Lower lobe of right lung (tissue), 2 donors: ENCODE results near the gene CADM2. TPM values are rescaled to one million over a fixed set of nuclear protein-coding genes. Genes with fewer than 3 reads are reported as not detected.

ENCODE experiments used
- ATAC-seq, 2 donors: fragments of 200-7000 bp; cut with Tn5 transposase; one replicate each; pipeline ENCODE4 v1.9.1; 2020 to 2022; ENCODE audit warnings: mild to moderate bottlenecking in 2 of 2, moderate library complexity in 2 of 2
- DNase-seq: peaks from one replicate; pipeline ENCODE4 v3.0.0-alpha.2; 2020
- H3K27ac ChIP-seq: fragments of 200-600 bp; one replicate; pipeline ENCODE4 v1.8.0; 2022
- H3K27me3 ChIP-seq: fragments of 200-600 bp; one replicate; pipeline ENCODE4 v1.8.0; 2022; ENCODE audit warnings: low read depth
- H3K36me3 ChIP-seq: fragments of 200-600 bp; one replicate; pipeline ENCODE4 v1.8.0; 2022; ENCODE audit warnings: mild to moderate bottlenecking
- H3K4me1 ChIP-seq: fragments of 200-600 bp; one replicate; pipeline ENCODE4 v1.8.0; 2022
- H3K4me3 ChIP-seq: fragments of 200-600 bp; one replicate; pipeline ENCODE4 v1.8.0; 2022; ENCODE audit warnings: mild to moderate bottlenecking
- H3K9me3 ChIP-seq: fragments of 200-600 bp; one replicate; pipeline ENCODE4 v1.8.0; 2022
- intact Hi-C: fragments of 100-400 bp; cut with DNase I; formaldehyde crosslinking; loops from one replicate; pipeline ENCODE4 v1.11.0; 2022
- total RNA-seq: library from RNA; stranded (reverse); fragmentation: NEBNext Ultra II Directional; extraction: Animal tissue kit (Norgen Biotek cat#: 25700); gene quantifications from one replicate; pipeline ENCODE4 v1.2.1, GENCODE V29; 2021
- TF ChIP-seq, protein P1 (sequence below): fragments of 200-600 bp; IDR thresholded peaks from one replicate; pipeline ENCODE4 v1.8.0; 2022; ENCODE audit warnings: antibody characterized with exemption, mild to moderate bottlenecking
- donor health status: DM: no; HTN: yes; CAD: no; lungs with severe emphysema.

The CADM2 gene
- total RNA-seq, 1 donor from 2014 or later: 0.83 TPM

DNA sequence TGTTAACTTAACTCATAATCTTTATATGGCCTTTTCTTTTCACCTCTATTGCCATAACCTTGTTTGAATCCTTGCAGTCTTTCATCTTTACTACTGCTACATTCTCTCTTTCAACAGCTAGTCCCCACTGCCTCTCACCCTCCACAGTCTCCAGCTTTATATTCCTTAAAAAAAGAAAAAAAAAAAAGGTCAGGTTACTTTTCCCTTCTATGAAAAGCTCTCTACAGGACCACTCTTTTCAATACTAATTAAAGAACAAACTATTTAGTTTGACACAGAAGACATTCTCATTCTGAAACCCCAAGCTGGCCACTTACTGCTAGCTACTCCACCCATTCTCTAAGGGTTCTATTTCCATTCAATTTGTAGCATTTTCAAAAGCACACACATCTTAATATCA is 25.6 kb downstream of the CADM2 start:
- Histone ChIP-seq H3K4me1 (no peaks in the 10 kb centered on the region), H3K4me3 (no peak overlapping the region), H3K36me3 (no peaks in the 10 kb centered on the region), H3K9me3 (no peaks in the 10 kb centered on the region), H3K27ac (no peak overlapping the region), H3K27me3 (no peaks in the 10 kb centered on the region)
- TF ChIP-seq, protein P1, sequence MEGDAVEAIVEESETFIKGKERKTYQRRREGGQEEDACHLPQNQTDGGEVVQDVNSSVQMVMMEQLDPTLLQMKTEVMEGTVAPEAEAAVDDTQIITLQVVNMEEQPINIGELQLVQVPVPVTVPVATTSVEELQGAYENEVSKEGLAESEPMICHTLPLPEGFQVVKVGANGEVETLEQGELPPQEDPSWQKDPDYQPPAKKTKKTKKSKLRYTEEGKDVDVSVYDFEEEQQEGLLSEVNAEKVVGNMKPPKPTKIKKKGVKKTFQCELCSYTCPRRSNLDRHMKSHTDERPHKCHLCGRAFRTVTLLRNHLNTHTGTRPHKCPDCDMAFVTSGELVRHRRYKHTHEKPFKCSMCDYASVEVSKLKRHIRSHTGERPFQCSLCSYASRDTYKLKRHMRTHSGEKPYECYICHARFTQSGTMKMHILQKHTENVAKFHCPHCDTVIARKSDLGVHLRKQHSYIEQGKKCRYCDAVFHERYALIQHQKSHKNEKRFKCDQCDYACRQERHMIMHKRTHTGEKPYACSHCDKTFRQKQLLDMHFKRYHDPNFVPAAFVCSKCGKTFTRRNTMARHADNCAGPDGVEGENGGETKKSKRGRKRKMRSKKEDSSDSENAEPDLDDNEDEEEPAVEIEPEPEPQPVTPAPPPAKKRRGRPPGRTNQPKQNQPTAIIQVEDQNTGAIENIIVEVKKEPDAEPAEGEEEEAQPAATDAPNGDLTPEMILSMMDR: no peak
- ATAC-seq (no peak), DNase-seq (no peak)
- intact Hi-C loops: no loop called here

DNA sequence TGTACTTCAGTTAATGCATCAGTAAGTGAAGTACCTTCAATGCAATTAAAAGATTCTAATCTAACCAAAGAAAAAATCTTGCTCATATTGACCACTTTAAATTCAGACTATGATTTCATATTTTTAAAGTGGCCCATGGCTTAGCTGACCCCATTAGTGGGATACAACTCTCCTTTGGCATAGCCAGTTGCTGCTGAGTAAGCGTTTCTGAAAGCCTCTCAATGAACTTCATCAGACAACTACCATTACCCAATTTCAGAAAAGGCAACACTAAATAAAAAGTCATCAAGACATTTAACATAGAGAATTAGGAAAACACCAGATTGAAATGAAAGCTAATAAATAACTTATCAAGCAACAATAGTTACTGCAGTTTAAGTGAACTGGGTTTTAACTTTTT is 27.0 kb downstream of the CADM2 start:
- ATAC-seq (no peak), DNase-seq (no peak)
- no peaks in the 10 kb centered on the region for H3K4me1 ChIP-seq
- H3K36me3 ChIP-seq: no peaks in the 10 kb centered on the region
- no peaks in the 10 kb centered on the region for H3K27me3 ChIP-seq
- H3K9me3 ChIP-seq: no peaks in the 10 kb centered on the region
- no peak overlapping the region for H3K27ac ChIP-seq
- H3K4me3 ChIP-seq: no peak overlapping the region
- intact Hi-C loops: no loop called here
- TF ChIP-seq, protein P1: no peak

- Histone ChIP-seq H3K36me3 (no peaks in the 10 kb centered on the region), H3K27ac (no peak overlapping the region), H3K4me1 (no peaks in the 10 kb centered on the region), H3K4me3 (no peak overlapping the region), H3K27me3 (no peaks in the 10 kb centered on the region), H3K9me3 (no peaks in the 10 kb centered on the region)
- TF ChIP-seq, protein P1: no peak
- intact Hi-C loops: no loop called here
- ATAC-seq: no peak
- DNase-seq: no peak
Measured at GRCh38 chr3:84987706-84988504, 29.1 kb downstream of the CADM2 start.

DNA sequence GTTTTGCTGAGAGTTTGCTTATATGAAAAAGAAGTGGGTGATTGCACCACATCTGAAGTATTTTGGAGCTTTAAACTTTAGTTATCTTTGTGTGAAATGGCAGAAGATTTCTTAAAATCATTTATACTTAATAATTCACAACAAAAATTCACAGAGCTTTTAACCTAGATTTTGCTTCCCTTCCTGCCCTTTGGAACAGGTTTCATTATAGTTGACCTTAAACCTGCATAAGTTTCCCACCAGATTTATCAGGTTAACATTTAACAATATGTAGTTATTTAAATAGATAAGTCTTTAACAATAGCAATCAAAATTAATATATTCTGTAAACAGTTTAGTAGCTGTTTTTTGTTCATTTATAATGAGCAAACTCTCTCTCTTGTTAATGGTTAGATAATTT is 30.3 kb downstream of the CADM2 start:
- no peaks in the 10 kb centered on the region for H3K9me3 ChIP-seq
- no peak overlapping the region for H3K27ac ChIP-seq
- no peak overlapping the region for H3K4me3 ChIP-seq
- H3K4me1 ChIP-seq: no peaks in the 10 kb centered on the region
- TF ChIP-seq, protein P1: no peak
- ATAC-seq (no peak), DNase-seq (no peak)
- intact Hi-C loops: no loop called here
- H3K27me3 ChIP-seq: no peaks in the 10 kb centered on the region
- no peaks in the 10 kb centered on the region for H3K36me3 ChIP-seq

DNA sequence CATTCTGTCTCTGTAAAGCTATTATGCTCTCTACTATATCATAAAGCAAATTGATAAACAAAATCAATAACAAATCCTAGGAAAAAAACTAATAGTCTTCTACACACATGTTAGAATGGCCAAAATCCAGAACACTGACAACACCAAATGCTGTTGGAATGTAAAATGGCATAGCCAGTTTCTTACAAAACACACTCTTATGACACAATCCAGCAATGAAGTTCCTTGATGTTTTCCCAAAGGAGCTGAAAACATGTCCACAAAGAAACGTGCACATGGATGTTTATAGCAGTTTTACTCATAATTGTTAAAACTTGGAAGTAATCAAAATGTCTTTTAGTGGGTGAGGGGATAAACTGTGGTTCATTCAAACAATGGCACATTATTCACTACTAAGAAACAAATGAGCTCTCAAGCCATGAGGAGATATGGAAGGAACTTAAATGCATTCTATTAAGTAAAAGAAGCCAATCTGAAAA is 32.7 kb downstream of the CADM2 start:
- Histone ChIP-seq H3K4me1 (no peaks in the 10 kb centered on the region), H3K9me3 (no peaks in the 10 kb centered on the region), H3K4me3 (no peak overlapping the region), H3K27me3 (no peaks in the 10 kb centered on the region), H3K36me3 (no peaks in the 10 kb centered on the region), H3K27ac (no peak overlapping the region)
- ATAC-seq (no peak), DNase-seq (no peak)
- TF ChIP-seq, protein P1: no peak
- intact Hi-C loops: no loop called here
